KMS-11 (cell line): ENCODE data around the gene ZSWIM6.

Experiments
- H2AFZ ChIP-seq: fragments of 200-600 bp; sonication (generic); 2 replicates; pipeline ENCODE4 v1.6.1; 2016; ENCODE audit warnings: antibody characterized with exemption, mixed run types, low read depth
- H3K27ac ChIP-seq: fragments of 200-600 bp; sonication (generic); 2 replicates; pipeline ENCODE4 v1.6.1; 2016; ENCODE audit warnings: mild to moderate bottlenecking, mixed run types
- H3K27me3 ChIP-seq: fragments of 200-600 bp; sonication (generic); 2 replicates; pipeline ENCODE4 v1.6.1; 2017; ENCODE audit warnings: mild to moderate bottlenecking, low read depth, mixed run types, moderate library complexity; ENCODE audit not compliant: insufficient read depth
- H3K36me3 ChIP-seq: fragments of 200-600 bp; sonication (generic); 2 replicates; pipeline ENCODE4 v1.6.1; 2017; ENCODE audit warnings: mild to moderate bottlenecking, mixed run types; ENCODE audit not compliant: insufficient read depth
- H3K4me1 ChIP-seq: fragments of 200-600 bp; sonication (generic); 2 replicates; pipeline ENCODE4 v1.6.1; 2016; ENCODE audit warnings: mild to moderate bottlenecking, low read depth, mixed run types; ENCODE audit not compliant: poor library complexity, severe bottlenecking
- H3K4me2 ChIP-seq: fragments of 200-600 bp; sonication (generic); 2 replicates; pipeline ENCODE4 v1.7.0; 2016; ENCODE audit warnings: mild to moderate bottlenecking, mixed run types
- H3K4me3 ChIP-seq: fragments of 200-600 bp; sonication (generic); IDR thresholded peaks from 2 replicates; pipeline ENCODE4 v1.6.1; 2017; ENCODE audit warnings: low read depth, low read length, mixed read lengths; ENCODE audit not compliant: insufficient read depth
- H3K79me2 ChIP-seq: fragments of 200-600 bp; sonication (generic); 2 replicates; pipeline ENCODE4 v1.6.1; 2016; ENCODE audit warnings: low read depth, mixed run types; ENCODE audit not compliant: insufficient read depth
- H3K9ac ChIP-seq: fragments of 200-600 bp; sonication (generic); 2 replicates; pipeline ENCODE4 v1.6.1; 2016; ENCODE audit warnings: mild to moderate bottlenecking, mixed run types
- H4K20me1 ChIP-seq: fragments of 200-600 bp; sonication (generic); 2 replicates; pipeline ENCODE4 v1.6.1; 2016; ENCODE audit warnings: mild to moderate bottlenecking, mixed run types; ENCODE audit not compliant: insufficient read depth
- CTCF ChIP-seq: fragments of 200-600 bp; sonication (generic); conservative IDR thresholded peaks from 2 replicates; pipeline ENCODE4 v1.6.1; 2017; ENCODE audit warnings: low read depth, mild to moderate bottlenecking, antibody characterized with exemption, low read length, moderate library complexity, mixed read lengths

ZSWIM6 gene

DNA sequence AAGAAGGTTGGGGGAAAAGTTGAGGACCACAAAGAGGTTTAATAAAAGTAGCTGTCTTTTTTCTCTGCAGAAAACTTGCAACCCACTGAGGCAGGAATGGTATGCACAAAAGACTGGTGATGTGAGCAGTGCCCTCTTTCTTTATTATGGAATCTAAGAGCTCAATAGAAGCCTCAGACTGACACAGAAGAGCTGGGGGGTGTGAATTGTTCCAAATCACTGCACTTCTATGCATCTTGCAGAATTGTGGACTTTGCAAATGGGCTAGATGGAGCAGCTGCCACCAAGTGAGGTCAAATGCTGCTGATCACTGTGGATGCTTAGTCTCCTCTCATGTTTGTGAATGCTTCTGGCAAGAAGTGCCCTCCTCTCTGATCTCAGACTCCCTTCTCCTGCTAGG, 227.1 kb downstream of the ZSWIM6 start:
- Histone ChIP-seq H4K20me1 (no peaks in the 10 kb centered on the region), H3K4me3 (no peak overlapping the region), H3K27ac (no peak overlapping the region), H2AFZ (no peak overlapping the region), H3K4me2 (no peak overlapping the region), H3K36me3 (no peaks in the 10 kb centered on the region), H3K4me1 (peaks cover 8% of the 10 kb centered on the region), H3K27me3 (no peaks in the 10 kb centered on the region), H3K79me2 (no peaks in the 10 kb centered on the region), H3K9ac (no peak overlapping the region)
- TF ChIP-seq CTCF, result no peak

GRCh38 chr5:61559722-61560121, 227.7 kb downstream of the ZSWIM6 start:
- peaks cover 8% of the 10 kb centered on the region for H3K4me1 ChIP-seq
- no peak for TF ChIP-seq CTCF
- no peak overlapping the region for H3K4me2 ChIP-seq
- H2AFZ ChIP-seq, result no peak overlapping the region
- no peak overlapping the region for H3K4me3 ChIP-seq
- no peaks in the 10 kb centered on the region for H4K20me1 ChIP-seq
- H3K36me3 ChIP-seq, result no peaks in the 10 kb centered on the region
- H3K9ac ChIP-seq, result no peak overlapping the region
- no peaks in the 10 kb centered on the region for H3K27me3 ChIP-seq
- H3K79me2 ChIP-seq, result no peaks in the 10 kb centered on the region
- no peak overlapping the region for H3K27ac ChIP-seq

GRCh38 chr5:61563401-61563800, 231.3 kb downstream of the ZSWIM6 start:
- Histone ChIP-seq H2AFZ (no peak overlapping the region), H3K4me2 (no peak overlapping the region), H3K9ac (no peak overlapping the region), H3K36me3 (no peaks in the 10 kb centered on the region), H3K27ac (no peak overlapping the region), H3K79me2 (no peaks in the 10 kb centered on the region), H3K4me1 (peaks cover 8% of the 10 kb centered on the region), H3K4me3 (no peak overlapping the region), H3K27me3 (no peaks in the 10 kb centered on the region), H4K20me1 (no peaks in the 10 kb centered on the region)
- TF ChIP-seq CTCF, result no peak

DNA sequence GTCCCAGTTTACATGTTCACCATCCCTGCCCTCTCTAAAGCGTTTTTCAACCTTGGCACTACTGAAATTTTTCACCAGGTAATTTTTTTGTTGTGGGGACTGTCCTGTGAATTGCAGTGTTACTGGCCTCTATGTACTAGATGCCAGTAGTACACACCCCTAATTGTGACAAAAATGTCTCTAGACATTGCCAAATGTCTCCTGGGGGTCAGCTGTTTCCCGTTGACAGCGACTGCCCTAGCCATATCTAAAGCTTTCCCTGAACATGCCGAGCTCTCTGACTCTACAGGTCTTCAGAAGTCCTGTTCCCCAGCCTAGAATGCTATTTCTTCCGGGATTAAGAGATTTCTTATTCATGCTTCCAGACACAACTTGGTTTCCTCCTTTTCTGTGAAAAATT, 235.3 kb downstream of the ZSWIM6 start:
- Histone ChIP-seq H2AFZ (no peak overlapping the region), H3K79me2 (no peaks in the 10 kb centered on the region), H3K27me3 (no peaks in the 10 kb centered on the region), H3K4me3 (no peak overlapping the region), H3K9ac (no peak overlapping the region), H4K20me1 (no peaks in the 10 kb centered on the region), H3K4me2 (no peak overlapping the region), H3K27ac (no peak overlapping the region), H3K4me1 (no peaks in the 10 kb centered on the region), H3K36me3 (no peaks in the 10 kb centered on the region)
- no peak for TF ChIP-seq CTCF

- TF ChIP-seq CTCF, result no peak
- H3K4me3 ChIP-seq, result no peak overlapping the region
- H3K27me3 ChIP-seq, result no peaks in the 10 kb centered on the region
- H3K79me2 ChIP-seq, result no peaks in the 10 kb centered on the region
- no peaks in the 10 kb centered on the region for H3K4me1 ChIP-seq
- H4K20me1 ChIP-seq, result no peaks in the 10 kb centered on the region
- H3K9ac ChIP-seq, result no peak overlapping the region
- no peaks in the 10 kb centered on the region for H3K36me3 ChIP-seq
- no peak overlapping the region for H3K27ac ChIP-seq
- no peak overlapping the region for H3K4me2 ChIP-seq
- no peak overlapping the region for H2AFZ ChIP-seq
These were observed 237.3 kb downstream of the ZSWIM6 start for GRCh38 chr5:61569353-61569752.
